NCI-H510A (cell line): ENCODE data around the gene COX6B2.

Experiments used
- DNase-seq: peaks from one replicate; lab custom pipeline; 2025; lab: John Stamatoyannopoulos, UW

The COX6B2 gene

GRCh38 chr19:55383279-55384130, 29.0 kb upstream of the COX6B2 start:
- DNase-seq, result peak; percentile 60

- DNase-seq, result no peak
These were observed 28.1 kb upstream of the COX6B2 start for GRCh38 chr19:55382522-55383054.

- DNase-seq, result no peak
These were observed 27.5 kb upstream of the COX6B2 start for GRCh38 chr19:55382013-55382412.

- no peak for DNase-seq
These were observed 24.7 kb upstream of the COX6B2 start for GRCh38 chr19:55379174-55379573.

GRCh38 chr19:55377356-55378131, 23.0 kb upstream of the COX6B2 start:
- no peak for DNase-seq

- DNase-seq, result no peak
These were observed 21.9 kb upstream of the COX6B2 start, which contains the start of gene TMEM190 for GRCh38 chr19:55376241-55376933. Gene TMEM190, plus strand, starts transcription at chr19:55376826. Its CDS starts 28 bp downstream, at chr19:55376854.

GRCh38 chr19:55373993-55374757, 19.7 kb upstream of the COX6B2 start:
- no peak for DNase-seq

- no peak for DNase-seq
These were observed 18.9 kb upstream of the COX6B2 start for GRCh38 chr19:55373306-55373992.

- no peak for DNase-seq
These were observed 18.0 kb upstream of the COX6B2 start for GRCh38 chr19:55372316-55373081.

GRCh38 chr19:55370305-55370988, 15.9 kb upstream of the COX6B2 start, which contains the start of gene IL11:
Gene IL11, minus strand, starts transcription at chr19:55370463. Its CDS starts 153 bp downstream, at chr19:55370310.
- DNase-seq, result no peak

GRCh38 chr19:55369653-55370304, 15.3 kb upstream of the COX6B2 start:
- DNase-seq, result peak; percentile 35

- no peak for DNase-seq
These were observed 14.4 kb upstream of the COX6B2 start for GRCh38 chr19:55368701-55369563.

- no peak for DNase-seq
These were observed 13.6 kb upstream of the COX6B2 start for GRCh38 chr19:55368106-55368505.

- DNase-seq, result no peak
These were observed 12.3 kb upstream of the COX6B2 start for GRCh38 chr19:55366790-55367189.

- no peak for DNase-seq
These were observed 11.4 kb upstream of the COX6B2 start for GRCh38 chr19:55365964-55366363.

GRCh38 chr19:55365245-55365644, 10.7 kb upstream of the COX6B2 start:
- no peak for DNase-seq

GRCh38 chr19:55362990-55363716, 8.6 kb upstream of the COX6B2 start, which contains the start of gene GARIN5B:
Gene GARIN5B, minus strand, starts transcription at chr19:55363260. Its CDS starts 194 bp downstream, at chr19:55363066.
- DNase-seq, result no peak
